GM12875 (cell line): ENCODE results near the gene NR2E3.

Source experiments
- H3K4me3 ChIP-seq: one replicate; pipeline ENCODE4 v1.5.1; 2011; ENCODE audit warnings: low read depth, low read length, control low read depth
- TF ChIP-seq, protein P1 (sequence below): IDR thresholded peaks from 2 replicates; pipeline ENCODE4 v1.5.1; 2011; ENCODE audit warnings: low read depth, mild to moderate bottlenecking, control low read depth, inconsistent platforms, low read length, moderate library complexity, borderline replicate concordance; ENCODE audit not compliant: insufficient read depth

The NR2E3 gene

DNA sequence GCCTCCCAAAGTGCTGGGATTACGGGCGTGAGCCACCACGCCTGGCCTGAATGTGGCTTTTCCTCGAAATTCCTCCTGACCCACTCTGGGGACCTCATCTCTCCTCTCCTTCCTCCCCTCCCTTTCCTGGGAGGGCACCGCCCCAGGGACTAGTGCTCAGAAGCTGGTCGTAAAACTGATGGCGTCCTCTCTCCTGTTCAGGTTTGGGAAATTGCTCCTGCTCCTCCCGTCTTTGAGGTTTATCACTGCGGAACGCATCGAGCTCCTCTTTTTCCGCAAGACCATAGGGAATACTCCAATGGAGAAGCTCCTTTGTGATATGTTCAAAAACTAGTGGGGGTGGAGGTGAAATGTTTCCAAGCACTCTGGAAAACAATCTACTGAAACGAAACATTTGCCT is 7.0 kb downstream of the NR2E3 start:
- TF ChIP-seq, protein P1, sequence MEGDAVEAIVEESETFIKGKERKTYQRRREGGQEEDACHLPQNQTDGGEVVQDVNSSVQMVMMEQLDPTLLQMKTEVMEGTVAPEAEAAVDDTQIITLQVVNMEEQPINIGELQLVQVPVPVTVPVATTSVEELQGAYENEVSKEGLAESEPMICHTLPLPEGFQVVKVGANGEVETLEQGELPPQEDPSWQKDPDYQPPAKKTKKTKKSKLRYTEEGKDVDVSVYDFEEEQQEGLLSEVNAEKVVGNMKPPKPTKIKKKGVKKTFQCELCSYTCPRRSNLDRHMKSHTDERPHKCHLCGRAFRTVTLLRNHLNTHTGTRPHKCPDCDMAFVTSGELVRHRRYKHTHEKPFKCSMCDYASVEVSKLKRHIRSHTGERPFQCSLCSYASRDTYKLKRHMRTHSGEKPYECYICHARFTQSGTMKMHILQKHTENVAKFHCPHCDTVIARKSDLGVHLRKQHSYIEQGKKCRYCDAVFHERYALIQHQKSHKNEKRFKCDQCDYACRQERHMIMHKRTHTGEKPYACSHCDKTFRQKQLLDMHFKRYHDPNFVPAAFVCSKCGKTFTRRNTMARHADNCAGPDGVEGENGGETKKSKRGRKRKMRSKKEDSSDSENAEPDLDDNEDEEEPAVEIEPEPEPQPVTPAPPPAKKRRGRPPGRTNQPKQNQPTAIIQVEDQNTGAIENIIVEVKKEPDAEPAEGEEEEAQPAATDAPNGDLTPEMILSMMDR, result no peak

GRCh38 chr15:71820127-71820526 is 9.8 kb downstream of the NR2E3 start:
- TF ChIP-seq, protein P1, result no peak
- H3K4me3 ChIP-seq, result no peak overlapping the region

More for the DNA sequence above, 7.0 kb downstream of the NR2E3 start:
- no peak overlapping the region for H3K4me3 ChIP-seq

DNA sequence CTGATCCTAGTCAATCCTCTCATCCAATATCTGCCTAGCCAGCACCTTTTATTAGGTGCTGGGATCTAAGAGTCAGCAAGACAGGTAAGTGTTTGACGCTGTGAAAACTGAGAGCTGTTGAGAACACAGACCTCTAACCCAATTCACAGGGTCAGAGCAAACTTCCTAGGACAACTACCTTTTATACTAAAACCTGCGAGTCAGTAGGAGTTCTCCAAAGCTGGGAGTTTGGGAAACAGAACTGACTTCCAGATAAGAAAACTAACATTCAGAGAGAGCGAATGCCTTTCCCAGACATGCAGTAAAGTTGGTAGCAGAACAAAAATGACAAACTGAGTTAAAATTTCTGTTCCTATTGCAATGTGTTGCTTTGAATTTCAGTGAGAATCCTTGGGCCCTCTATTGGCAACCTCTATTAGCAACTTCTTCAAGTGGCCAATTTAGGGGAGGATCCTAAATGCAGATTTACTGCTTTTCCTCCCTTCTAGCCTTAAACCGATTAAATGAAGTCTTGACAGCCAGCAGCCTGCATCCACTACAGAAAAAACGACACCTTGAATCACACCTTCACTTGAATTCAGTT is 11.3 kb downstream of the NR2E3 start:
- TF ChIP-seq, protein P1, result no peak
- H3K4me3 ChIP-seq, result no peak overlapping the region

DNA sequence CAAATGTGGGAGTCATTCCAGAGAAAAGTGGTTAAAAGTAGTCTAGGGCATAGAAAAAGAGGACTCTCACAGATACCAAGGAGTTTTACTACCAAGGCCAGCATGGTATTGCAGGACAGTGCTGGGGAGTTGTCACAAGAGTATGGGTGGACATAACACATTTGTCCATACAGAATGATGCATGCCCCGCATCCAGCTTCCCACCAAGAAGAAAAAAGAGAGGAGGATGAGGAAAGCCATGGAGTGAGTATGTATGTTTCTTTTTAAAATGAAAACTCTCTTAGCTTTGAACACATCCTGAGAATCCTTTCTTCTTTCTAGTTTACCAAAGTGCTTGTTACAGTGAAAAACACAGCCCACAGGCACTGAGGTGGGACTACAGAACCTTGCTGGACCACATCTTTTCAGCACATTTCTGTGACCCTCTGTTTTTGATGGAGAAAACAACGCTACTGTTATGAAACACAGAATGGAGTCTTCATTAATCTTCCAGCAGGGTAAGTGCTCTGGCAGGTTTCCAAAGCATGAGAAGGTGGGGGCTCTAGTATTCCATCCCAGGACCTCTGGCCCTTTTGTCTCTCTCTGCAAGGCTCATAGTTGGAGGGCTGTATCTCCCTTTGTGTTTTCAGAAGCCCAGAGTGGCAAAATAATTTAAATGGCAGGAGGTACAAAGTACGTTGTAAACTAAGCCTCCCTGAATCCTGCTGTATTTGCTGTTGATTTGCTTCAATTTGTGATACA is 12.7 kb downstream of the NR2E3 start:
- H3K4me3 ChIP-seq, result no peak overlapping the region
- TF ChIP-seq, protein P1, result no peak

DNA sequence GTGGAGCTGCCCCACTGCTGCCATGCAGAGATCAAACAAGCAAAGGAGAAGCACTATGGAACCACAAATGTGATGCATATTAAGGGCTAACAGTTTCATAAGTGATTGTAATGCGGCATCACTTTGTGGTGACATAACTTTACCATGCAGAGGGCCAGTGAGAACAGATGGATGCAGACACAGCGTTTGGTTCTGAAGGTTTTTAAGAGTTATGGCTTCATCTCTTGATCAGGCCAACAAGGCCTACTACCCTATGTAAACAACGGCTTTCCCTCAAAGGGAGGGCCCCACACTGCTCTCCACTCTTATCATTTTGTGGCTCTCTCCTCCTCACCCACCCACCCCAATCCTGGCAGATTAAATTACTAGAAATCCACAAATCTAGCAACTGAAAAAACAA is 13.4 kb downstream of the NR2E3 start:
- TF ChIP-seq, protein P1, result no peak
- H3K4me3 ChIP-seq, result no peak overlapping the region

GRCh38 chr15:71825021-71825730 is 14.8 kb downstream of the NR2E3 start:
- TF ChIP-seq, protein P1, result no peak
- no peak overlapping the region for H3K4me3 ChIP-seq

GRCh38 chr15:71826196-71826595 is 15.8 kb downstream of the NR2E3 start:
- no peak overlapping the region for H3K4me3 ChIP-seq
- TF ChIP-seq, protein P1, result no peak
